HG03064 (cell line): ENCODE measurements around the gene PLS3.
A peak's percentile ranks its signal among the peaks of the same experiment; 100 is the strongest.

ENCODE experiments used
- ATAC-seq: cut with Tn5 transposase; IDR thresholded peaks from one replicate; pipeline ENCODE4 v1.9.1; 2021; ENCODE audit warnings: low read depth; ENCODE audit not compliant: unreplicated experiment

The PLS3 gene

DNA sequence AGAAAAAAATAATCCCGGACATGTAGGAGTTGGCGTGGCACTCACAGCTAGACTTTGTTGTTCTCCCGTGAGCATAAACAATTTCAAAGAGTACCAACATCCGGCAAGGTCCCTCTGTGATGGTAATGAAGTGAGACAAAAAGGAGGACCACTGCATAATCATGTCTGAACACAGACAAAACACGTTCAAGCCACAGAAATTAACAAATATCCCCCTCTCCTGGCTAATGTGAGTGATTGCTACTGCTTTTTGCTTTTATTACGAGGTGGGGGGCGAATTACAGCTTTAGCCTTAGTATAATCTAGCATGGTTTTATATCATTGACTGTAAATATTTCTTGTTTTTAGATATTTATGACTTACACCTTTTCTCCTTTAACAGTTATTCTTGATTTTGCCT, 118.5 kb downstream of the PLS3 start:
- no peak for ATAC-seq

DNA sequence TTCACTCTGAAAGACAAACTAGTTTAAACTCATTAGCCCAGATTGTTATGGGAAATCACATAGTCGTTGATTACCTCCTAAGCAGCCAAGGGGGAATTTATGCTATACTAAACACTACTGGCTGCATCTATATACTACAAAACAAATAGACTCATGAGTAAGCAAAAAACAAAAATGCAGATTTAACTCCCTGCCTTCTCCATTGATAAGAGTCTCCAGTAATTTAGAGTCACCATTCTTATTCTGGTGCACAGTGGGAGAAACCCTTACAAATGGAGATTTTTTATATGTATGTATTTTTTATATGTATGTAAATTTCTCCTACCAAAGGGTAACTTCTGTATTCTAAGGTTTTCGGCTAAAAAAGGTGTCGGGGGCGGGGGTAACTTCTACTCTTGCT, 126.6 kb downstream of the PLS3 start:
- ATAC-seq = no peak

DNA sequence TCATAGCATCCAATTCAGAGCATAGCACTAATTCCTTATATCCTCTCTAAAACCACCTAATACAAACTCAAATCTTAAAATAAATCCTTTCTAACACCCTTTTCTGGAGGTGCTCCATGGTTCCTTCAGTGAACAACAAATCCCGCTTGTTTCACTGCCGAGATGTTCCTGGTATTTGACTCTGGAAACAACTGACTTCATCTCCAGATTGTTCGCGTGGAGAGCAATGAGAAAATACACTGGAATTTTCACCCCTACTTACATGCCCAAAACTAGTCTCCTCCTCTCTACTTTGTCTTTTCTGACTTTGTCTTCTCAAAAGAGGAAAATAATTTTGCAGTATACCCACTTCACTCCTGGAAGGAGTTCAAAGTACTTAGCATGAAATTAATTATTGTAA, 129.0 kb downstream of the PLS3 start:
- ATAC-seq = no peak

DNA sequence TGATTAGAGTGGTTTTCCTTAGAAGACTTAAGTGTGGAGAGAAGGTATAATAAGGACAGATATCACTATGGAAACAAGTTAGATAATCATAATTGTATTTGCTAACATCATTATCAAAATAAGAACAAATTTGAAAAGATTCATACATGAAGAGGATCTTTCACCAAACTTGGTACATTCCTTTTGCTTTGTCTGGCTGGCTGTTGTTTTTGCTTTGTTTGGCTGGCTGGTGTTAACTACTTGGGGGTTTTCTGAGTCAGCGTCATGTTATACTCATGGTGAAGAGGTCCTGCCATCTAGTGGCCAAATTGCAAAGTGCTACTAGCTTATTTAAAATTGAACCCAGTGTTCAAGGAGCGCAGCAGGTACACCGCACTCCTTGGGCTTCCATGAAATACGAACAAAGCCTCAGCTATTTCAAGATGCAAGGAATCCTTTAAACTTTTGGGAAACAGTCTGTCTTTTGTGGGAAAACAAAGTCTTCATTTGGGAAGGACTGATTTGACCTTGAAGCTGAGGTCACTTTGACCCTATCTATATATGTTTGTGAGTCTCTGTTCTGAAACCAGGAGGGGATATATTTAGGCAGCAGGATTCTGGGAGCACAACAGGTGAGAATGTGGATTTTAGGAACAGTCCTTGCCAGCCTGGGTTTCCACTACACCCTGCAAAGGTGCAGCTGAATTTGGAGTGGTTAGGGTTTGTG, 129.7 kb downstream of the PLS3 start:
- ATAC-seq = peak; percentile 98

DNA sequence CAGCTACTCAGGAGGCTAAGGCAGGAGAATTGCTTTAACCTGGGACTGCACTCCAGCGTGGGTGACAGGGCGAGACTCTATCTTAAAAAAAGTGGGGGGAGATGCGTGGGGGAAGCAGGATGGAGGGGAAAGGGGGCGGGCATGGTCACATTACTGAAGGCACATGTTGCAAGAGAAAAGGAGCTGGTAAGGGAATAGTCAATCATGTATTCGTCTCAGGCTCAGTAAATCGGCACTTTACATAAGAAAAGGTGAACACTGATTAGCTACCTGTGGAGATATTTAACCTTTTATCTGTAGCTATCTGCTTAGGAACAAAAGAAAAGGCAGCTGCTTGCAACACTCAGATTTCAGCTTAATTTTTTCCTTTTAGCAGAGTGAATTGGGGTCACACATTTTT, 132.5 kb downstream of the PLS3 start:
- no peak for ATAC-seq

DNA sequence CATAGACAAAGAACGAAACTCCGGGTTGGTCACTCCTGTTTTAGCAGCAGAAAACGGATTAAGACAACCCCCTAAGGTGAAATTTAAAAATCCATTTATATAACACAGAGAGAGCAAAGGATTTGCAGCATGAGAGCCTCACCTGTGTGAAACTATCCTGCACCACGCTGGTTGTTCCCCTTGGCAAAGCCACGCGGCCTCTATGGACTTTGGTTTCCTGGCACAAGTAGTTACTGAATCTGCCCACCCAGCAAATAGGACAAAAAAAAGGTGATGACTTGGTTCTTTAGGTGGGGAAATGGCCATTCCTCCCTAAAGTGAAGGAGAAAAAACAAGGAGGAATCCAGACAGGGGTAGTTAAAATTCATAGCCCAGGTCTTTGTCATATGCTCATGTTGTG, 133.1 kb downstream of the PLS3 start:
- ATAC-seq = no peak

DNA sequence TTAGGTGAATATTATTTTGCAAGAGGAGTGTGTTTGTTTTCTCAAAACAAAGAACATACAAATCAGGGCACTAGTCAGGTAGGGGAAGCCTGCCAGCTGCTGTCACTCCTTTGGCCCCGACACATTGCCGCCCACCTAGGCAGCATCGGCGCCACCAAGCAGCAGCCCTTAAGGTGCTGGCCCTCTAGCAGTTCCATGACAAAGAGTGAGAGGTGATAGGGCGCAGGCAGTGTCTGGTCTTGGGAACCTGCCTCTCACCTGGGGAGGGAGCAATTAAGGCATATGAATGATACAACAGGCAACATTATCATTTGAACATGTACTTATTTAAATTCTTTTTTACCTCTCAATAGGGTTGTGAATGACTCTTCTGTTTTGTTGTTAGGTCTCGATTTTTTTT, 135.1 kb downstream of the PLS3 start:
- ATAC-seq = no peak

DNA sequence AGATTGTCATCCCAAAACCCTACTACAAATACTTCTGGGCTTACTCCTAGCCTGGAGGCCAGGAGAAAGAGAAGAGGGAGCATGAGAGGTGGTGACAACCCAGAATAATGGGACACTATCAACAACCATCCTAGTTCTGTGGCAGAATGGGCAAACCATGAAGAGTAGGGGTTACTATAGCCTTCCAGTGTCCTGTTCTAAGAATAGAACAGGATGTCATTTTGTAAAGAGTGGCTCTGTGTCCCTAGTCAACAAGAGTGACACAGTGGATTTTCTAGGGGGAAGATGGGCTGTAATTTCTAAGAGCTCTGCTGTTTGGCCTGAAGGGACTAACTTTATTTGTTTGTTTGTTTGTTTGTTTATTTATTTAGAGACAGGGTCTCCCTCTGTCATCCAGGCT, 136.0 kb downstream of the PLS3 start:
- ATAC-seq = no peak

DNA sequence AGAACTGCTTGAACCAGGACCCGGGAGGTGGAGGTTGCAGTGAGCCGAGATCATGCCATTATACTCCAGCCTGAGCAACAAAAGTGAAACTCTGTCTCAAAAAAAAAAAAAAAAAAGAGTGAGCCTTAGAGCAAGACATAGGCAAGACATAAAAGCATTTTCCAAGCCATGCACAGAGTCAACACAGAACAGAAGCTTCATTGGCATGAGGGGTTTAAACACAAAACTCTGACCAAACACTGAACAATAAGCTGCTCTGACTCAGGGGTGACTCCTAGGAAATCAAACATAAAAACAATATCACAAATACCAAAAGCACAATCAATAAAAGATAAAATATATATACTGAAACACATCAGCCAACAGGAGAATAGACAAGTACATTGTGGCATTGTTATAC, 136.8 kb downstream of the PLS3 start:
- ATAC-seq = no peak
